Transverse colon (tissue), 3 donors: ENCODE data around the gene ACTRT3.

Source experiments
- EP300 ChIP-seq: sonication (generic); formaldehyde crosslinking; IDR thresholded peaks from one replicate; pipeline ENCODE4 v1.6.1; 2017; ENCODE audit warnings: antibody characterized with exemption, low read depth
- POLR2A ChIP-seq: fragments of 450-650 bp; IDR thresholded peaks from one replicate; pipeline ENCODE4 v1.6.1; 2016; ENCODE audit warnings: antibody characterized with exemption, mild to moderate bottlenecking, moderate library complexity
- TF ChIP-seq, protein P1 (sequence below), 5 experiments: fragments of 200-600 bp in 3 of 5; fragments of 450-650 bp in 2 of 5; sonication (generic) in 3 of 5; IDR thresholded peaks; 1 replicate in 2 of 5; 2 replicates in 3 of 5; pipeline ENCODE4 v1.5.1; 2016 to 2017; ENCODE audit warnings: antibody characterized with exemption in 5 of 5, inconsistent platforms in 3 of 5, mild to moderate bottlenecking in 2 of 5, moderate library complexity in 1 of 5

DNA sequence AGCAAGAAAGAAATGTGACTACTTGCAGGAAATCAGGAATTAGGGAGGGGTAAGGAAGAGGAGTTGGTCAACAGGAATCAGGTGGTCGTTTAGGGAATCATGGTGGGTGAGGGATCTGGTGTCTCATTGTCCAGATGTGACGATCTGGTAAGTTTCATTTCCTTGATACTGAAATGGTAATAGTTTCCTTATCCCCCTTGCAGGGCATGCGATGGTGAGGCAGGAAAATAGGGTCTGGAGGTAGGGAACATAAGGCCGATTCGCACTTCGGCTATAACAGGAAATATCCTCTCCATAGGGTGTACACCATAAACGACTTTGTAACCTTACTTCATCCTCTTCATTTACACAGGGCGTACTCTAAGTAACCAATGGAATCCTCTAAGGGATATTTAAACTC, 43.9 kb upstream of the ACTRT3 start:
- TF ChIP-seq, protein P1, sequence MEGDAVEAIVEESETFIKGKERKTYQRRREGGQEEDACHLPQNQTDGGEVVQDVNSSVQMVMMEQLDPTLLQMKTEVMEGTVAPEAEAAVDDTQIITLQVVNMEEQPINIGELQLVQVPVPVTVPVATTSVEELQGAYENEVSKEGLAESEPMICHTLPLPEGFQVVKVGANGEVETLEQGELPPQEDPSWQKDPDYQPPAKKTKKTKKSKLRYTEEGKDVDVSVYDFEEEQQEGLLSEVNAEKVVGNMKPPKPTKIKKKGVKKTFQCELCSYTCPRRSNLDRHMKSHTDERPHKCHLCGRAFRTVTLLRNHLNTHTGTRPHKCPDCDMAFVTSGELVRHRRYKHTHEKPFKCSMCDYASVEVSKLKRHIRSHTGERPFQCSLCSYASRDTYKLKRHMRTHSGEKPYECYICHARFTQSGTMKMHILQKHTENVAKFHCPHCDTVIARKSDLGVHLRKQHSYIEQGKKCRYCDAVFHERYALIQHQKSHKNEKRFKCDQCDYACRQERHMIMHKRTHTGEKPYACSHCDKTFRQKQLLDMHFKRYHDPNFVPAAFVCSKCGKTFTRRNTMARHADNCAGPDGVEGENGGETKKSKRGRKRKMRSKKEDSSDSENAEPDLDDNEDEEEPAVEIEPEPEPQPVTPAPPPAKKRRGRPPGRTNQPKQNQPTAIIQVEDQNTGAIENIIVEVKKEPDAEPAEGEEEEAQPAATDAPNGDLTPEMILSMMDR (IDR thresholded peaks at IDR 0.05), result no peak
- TF ChIP-seq EP300 (no peak), POLR2A (no peak)
